ENCODE measurements around the gene ASB2.

GRCh38 chr14:93921001-93921806, 55.2 kb downstream of the ASB2 start:
- TF ChIP-seq POLR2A (IDR thresholded peaks at IDR 0.05), result no peak
- no peak for TF ChIP-seq CTCF (IDR thresholded peaks at IDR 0.05)
- TF ChIP-seq POLR2AphosphoS5 (IDR thresholded peaks at IDR 0.05), result no peak

Measured in prostate gland (tissue), 2 donors.